ENCODE results near the gene SEC14L5.
"Not testable (repeated sequence)": the region's sequence is repeated elsewhere in the genome, so short reads cannot be mapped to it uniquely, and the experiment has no call there.

SEC14L5 gene

GRCh38 chr16:4966736-4967453 lies 8.8 kb downstream of the SEC14L5 start:
- Histone ChIP-seq H3K79me2 (ENCODE audit: insufficient read depth, low read length) (no peaks in the 10 kb centered on the region), H3K27me3 (ENCODE audit: insufficient read depth, low read length) (no peaks in the 10 kb centered on the region), H3K4me1 (ENCODE audit: insufficient read depth, low read length, severe bottlenecking) (no peaks in the 10 kb centered on the region), H3K36me3 (ENCODE audit: insufficient read depth, low read length) (no peaks in the 10 kb centered on the region), H4K20me1 (ENCODE audit: insufficient read depth, low read length) (no peaks in the 10 kb centered on the region), H3K9me2 (ENCODE audit: low read depth, low read length) (no peaks in the 10 kb centered on the region), H3F3A (ENCODE audit: insufficient read depth, low read length) (no peaks in the 10 kb centered on the region), H3K9me3 (ENCODE audit: low read length) (no peaks in the 10 kb centered on the region), H3K4me2 (ENCODE audit: low read length) (no peak overlapping the region), H3K9ac (ENCODE audit: low read length) (no peak overlapping the region), H2AFZ (ENCODE audit: low read length) (no peak overlapping the region), H3K4me3 (ENCODE audit: low read depth, low read length, poor library complexity, severe bottlenecking) (no peak overlapping the region), H3K27ac (ENCODE audit: low read depth, low read length, poor library complexity, severe bottlenecking) (no peak overlapping the region)
- TF ChIP-seq CTCF (IDR thresholded peaks at IDR 0.05; ENCODE audit: low read length) (no peak), EZH2 (IDR thresholded peaks at IDR 0.05; ENCODE audit: borderline replicate concordance, low read length) (no peak)

GRCh38 chr16:4968278-4968677 lies 10.1 kb downstream of the SEC14L5 start:
- not testable (repeated sequence) for H3K9ac ChIP-seq (ENCODE audit: low read length); H3K27me3 ChIP-seq (ENCODE audit: insufficient read depth, low read length); H3K9me2 ChIP-seq (ENCODE audit: low read depth, low read length); H3K9me3 ChIP-seq (ENCODE audit: low read length); H3K4me2 ChIP-seq (ENCODE audit: low read length); H3K4me1 ChIP-seq (ENCODE audit: insufficient read depth, low read length, severe bottlenecking); H3K79me2 ChIP-seq (ENCODE audit: insufficient read depth, low read length); H3F3A ChIP-seq (ENCODE audit: insufficient read depth, low read length); H3K4me3 ChIP-seq (ENCODE audit: low read depth, low read length, poor library complexity, severe bottlenecking); H3K36me3 ChIP-seq (ENCODE audit: insufficient read depth, low read length); H3K27ac ChIP-seq (ENCODE audit: low read depth, low read length, poor library complexity, severe bottlenecking); H2AFZ ChIP-seq (ENCODE audit: low read length); H4K20me1 ChIP-seq (ENCODE audit: insufficient read depth, low read length)

GRCh38 chr16:4968879-4969483 lies 10.9 kb downstream of the SEC14L5 start:
- Histone ChIP-seq H3K9me2 (ENCODE audit: low read depth, low read length) (no peaks in the 10 kb centered on the region), H2AFZ (ENCODE audit: low read length) (no peak overlapping the region), H3K27ac (ENCODE audit: low read depth, low read length, poor library complexity, severe bottlenecking) (no peak overlapping the region), H3F3A (ENCODE audit: insufficient read depth, low read length) (no peaks in the 10 kb centered on the region), H3K4me1 (ENCODE audit: insufficient read depth, low read length, severe bottlenecking) (no peaks in the 10 kb centered on the region), H3K36me3 (ENCODE audit: insufficient read depth, low read length) (no peaks in the 10 kb centered on the region), H3K4me2 (ENCODE audit: low read length) (no peak overlapping the region), H3K79me2 (ENCODE audit: insufficient read depth, low read length) (no peaks in the 10 kb centered on the region), H3K9me3 (ENCODE audit: low read length) (no peaks in the 10 kb centered on the region), H4K20me1 (ENCODE audit: insufficient read depth, low read length) (no peaks in the 10 kb centered on the region), H3K27me3 (ENCODE audit: insufficient read depth, low read length) (peaks cover 3% of the 10 kb centered on the region; the same call in 1 of the 2 replicates), H3K9ac (ENCODE audit: low read length) (no peak overlapping the region), H3K4me3 (ENCODE audit: low read depth, low read length, poor library complexity, severe bottlenecking) (no peak overlapping the region)
- no peak for TF ChIP-seq EZH2 (IDR thresholded peaks at IDR 0.05; ENCODE audit: borderline replicate concordance, low read length)
- no peak for TF ChIP-seq CTCF (IDR thresholded peaks at IDR 0.05; ENCODE audit: low read length)

GRCh38 chr16:4970010-4970409 lies 11.9 kb downstream of the SEC14L5 start:
- H3K27me3 ChIP-seq (ENCODE audit: insufficient read depth, low read length), result peaks cover 3% of the 10 kb centered on the region; the same call in 1 of the 2 replicates
- no peaks in the 10 kb centered on the region for H4K20me1 ChIP-seq (ENCODE audit: insufficient read depth, low read length)
- H2AFZ ChIP-seq (ENCODE audit: low read length), result no peak overlapping the region
- no peak overlapping the region for H3K9ac ChIP-seq (ENCODE audit: low read length)
- H3K79me2 ChIP-seq (ENCODE audit: insufficient read depth, low read length), result no peaks in the 10 kb centered on the region
- H3K4me1 ChIP-seq (ENCODE audit: insufficient read depth, low read length, severe bottlenecking), result no peaks in the 10 kb centered on the region
- no peaks in the 10 kb centered on the region for H3K9me3 ChIP-seq (ENCODE audit: low read length)
- no peaks in the 10 kb centered on the region for H3F3A ChIP-seq (ENCODE audit: insufficient read depth, low read length)
- no peaks in the 10 kb centered on the region for H3K9me2 ChIP-seq (ENCODE audit: low read depth, low read length)
- H3K4me2 ChIP-seq (ENCODE audit: low read length), result no peak overlapping the region
- TF ChIP-seq EZH2 (IDR thresholded peaks at IDR 0.05; ENCODE audit: borderline replicate concordance, low read length) (no peak), CTCF (IDR thresholded peaks at IDR 0.05; ENCODE audit: low read length) (no peak)
- no peak overlapping the region for H3K4me3 ChIP-seq (ENCODE audit: low read depth, low read length, poor library complexity, severe bottlenecking)
- no peaks in the 10 kb centered on the region for H3K36me3 ChIP-seq (ENCODE audit: insufficient read depth, low read length)
- no peak overlapping the region for H3K27ac ChIP-seq (ENCODE audit: low read depth, low read length, poor library complexity, severe bottlenecking)
